Muscle layer of duodenum (tissue), 2 donors: ENCODE results near the gene DUS1L.
"Not testable (repeated sequence)": the region's sequence is repeated elsewhere in the genome, so short reads cannot be mapped to it uniquely, and the experiment has no call there.

Experiments used
- H3K27ac ChIP-seq: one replicate; pipeline ENCODE4 v1.7.0; 2013; ENCODE audit warnings: mild to moderate bottlenecking, low read length
- H3K27me3 ChIP-seq: one replicate; pipeline ENCODE4 v1.7.0; 2013; ENCODE audit warnings: low read depth, mild to moderate bottlenecking, control low read depth, low read length
- H3K36me3 ChIP-seq, 2 donors: one replicate each; pipeline ENCODE4 v1.7.0; 2013; ENCODE audit warnings: low read length in 2 of 2, control low read depth in 1 of 2, mild to moderate bottlenecking in 1 of 2; ENCODE audit not compliant: insufficient read depth in 2 of 2, control insufficient read depth in 1 of 2
- H3K4me1 ChIP-seq, 2 donors: one replicate each; pipeline ENCODE4 v1.7.0; 2013; ENCODE audit warnings: low read length in 2 of 2, mild to moderate bottlenecking in 2 of 2, control low read depth in 1 of 2, moderate library complexity in 1 of 2; ENCODE audit not compliant: insufficient read depth in 2 of 2, control insufficient read depth in 1 of 2
- H3K4me3 ChIP-seq, 2 donors: one replicate each; pipeline ENCODE4 v1.7.0; 2013; ENCODE audit warnings: low read length in 2 of 2, low read depth in 1 of 2, mild to moderate bottlenecking in 1 of 2
- H3K9me3 ChIP-seq, 2 donors: one replicate each; pipeline ENCODE4 v1.7.0; 2013; ENCODE audit warnings: low read length in 2 of 2, control low read depth in 1 of 2, mild to moderate bottlenecking in 1 of 2; ENCODE audit not compliant: control insufficient read depth in 1 of 2
- donor health status: healthy.

DUS1L gene

DNA sequence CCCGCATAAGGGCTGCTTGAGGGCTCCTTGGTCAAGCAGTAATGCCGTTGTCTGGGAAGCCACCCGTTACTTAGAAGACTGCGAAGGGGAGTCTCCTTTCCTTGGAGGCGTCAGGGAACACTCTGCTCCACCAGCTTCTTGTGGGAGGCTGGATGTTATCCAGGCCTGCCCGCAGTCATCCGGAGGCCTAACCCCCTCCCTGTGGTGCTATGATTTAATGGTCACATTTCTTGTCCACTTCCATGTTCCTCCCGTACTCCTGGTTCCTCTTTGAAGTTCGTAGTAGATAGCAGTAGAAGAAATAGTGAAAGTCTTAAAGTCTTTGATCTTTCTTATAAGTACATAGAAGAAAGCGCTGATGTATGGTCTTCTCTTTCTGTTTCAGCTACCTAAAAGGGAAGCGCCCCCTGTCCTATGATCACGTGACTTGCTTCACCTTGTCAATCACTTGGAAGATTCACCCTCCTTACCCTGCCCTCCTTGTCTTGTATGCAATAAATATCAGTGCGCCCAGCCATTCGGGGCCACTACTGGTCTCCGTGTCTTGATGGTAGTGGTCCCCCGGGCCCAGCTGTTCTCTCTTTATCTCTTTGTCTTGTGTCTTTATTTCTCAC lies 26.7 kb downstream of the DUS1L start:
- H3K27me3 ChIP-seq, H3K4me3 ChIP-seq, H3K27ac ChIP-seq, H3K9me3 ChIP-seq, H3K36me3 ChIP-seq: not testable (repeated sequence)
- H3K4me1 ChIP-seq, result peaks cover 8 to 17% of the 10 kb centered on the region in 2 donors

DNA sequence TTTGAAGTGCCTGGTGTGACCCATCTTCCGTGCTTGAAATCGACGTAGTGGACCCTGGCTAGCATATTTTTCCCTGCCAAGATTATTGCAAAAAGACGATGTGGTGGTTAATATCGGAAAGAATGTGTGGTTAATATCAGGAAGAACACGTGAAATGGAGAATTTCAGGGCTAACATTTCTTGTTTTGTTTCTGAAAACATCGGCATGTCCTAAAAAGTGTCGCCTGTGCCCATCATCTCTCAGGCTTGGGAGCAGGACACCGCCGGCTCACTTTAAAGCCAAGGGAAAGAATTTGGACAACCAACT lies 27.8 kb downstream of the DUS1L start:
- Histone ChIP-seq H3K4me1 (peaks cover 8 to 17% of the 10 kb centered on the region in 2 donors), H3K9me3 (no peaks in the 10 kb centered on the region), H3K27ac (no peak overlapping the region), H3K4me3 (peak overlapping the region; percentile 59 to 73), H3K36me3 (no peaks in the 10 kb centered on the region), H3K27me3 (no peaks in the 10 kb centered on the region)

DNA sequence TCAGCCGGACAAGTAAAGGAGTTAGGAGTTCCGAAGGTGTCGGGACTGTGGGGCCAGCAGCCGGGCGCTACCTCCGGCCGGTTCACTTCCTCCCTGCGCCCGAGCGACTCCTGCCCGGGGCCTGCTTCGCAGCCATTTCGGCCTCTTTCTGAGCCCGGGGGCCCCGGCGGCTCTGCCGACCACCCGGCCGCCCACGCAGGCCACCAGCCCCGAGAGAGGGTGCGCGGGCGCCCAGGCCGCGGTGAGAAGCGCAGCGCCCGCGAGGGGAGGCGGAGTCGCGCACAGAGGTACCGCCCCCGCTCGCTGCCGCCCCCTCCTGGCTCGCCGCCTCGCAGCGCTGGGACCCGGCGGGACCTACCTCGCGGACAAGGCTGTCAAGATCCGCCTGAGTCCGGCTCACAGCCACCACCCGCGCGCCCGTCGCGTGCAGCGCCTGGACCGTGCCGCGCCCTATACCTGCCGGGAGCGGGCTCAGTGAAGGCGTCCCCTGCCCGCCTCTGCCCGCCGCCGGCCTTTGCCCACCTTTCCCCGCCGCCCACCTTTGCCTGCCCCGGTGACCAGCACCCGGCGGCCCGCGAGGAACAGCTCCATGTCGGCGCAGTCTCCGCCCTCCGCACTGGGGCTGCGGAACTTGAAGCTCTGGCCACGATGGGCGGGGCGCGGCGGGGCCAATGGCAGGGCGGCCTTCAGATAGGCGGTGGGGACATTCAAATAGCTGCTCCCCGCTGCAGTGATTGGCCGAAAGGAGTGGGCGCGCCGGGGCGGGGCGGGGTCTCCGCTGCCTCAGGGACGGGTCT lies 28.3 kb downstream of the DUS1L start, which contains the start of gene DCXR:
Gene DCXR (minus strand): TSS at position 606 of the 797 bp plus-strand sequence. CDS start 15 bp downstream, at position 591.
- H3K4me3 ChIP-seq, result peak within 1 kb of the TSS; percentile 64 to 73
- H3K36me3 ChIP-seq, result no peaks in the 10 kb centered on the region
- H3K27me3 ChIP-seq, result no peaks in the 10 kb centered on the region
- peak within 1 kb of the TSS; percentile 51 for H3K27ac ChIP-seq
- peaks cover 8 to 18% of the 10 kb centered on the region in 2 donors for H3K4me1 ChIP-seq
- H3K9me3 ChIP-seq, result no peaks in the 10 kb centered on the region

DNA sequence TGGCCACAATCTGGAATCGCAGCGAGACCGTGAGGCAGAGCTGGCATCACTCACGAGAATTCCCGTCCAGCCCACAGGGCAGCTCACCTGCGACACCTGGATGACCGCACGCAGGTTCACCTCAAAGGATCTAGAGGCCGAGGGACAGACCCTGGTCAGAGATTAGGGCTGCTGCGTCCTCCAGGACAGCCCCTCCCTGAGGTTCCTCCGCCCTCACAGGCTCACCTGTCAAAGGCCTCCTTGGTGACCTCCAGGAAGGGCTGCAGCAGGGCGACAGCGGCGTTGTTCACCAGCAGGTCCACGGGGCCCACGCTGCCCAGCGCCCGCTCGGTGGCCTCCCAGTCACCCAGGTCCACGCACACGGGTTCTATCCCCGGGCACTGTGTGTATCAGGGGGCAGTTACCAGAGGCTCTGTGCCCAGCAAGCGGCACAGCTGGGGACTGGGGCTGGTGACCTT lies 28.9 kb downstream of the DUS1L start:
- peak overlapping the region; percentile 51 for H3K27ac ChIP-seq
- peaks cover 8 to 23% of the 10 kb centered on the region in 2 donors for H3K4me1 ChIP-seq
- no peaks in the 10 kb centered on the region for H3K36me3 ChIP-seq
- peak overlapping the region; percentile 64 to 73 for H3K4me3 ChIP-seq
- H3K27me3 ChIP-seq, result no peaks in the 10 kb centered on the region
- H3K9me3 ChIP-seq, result no peaks in the 10 kb centered on the region

DNA sequence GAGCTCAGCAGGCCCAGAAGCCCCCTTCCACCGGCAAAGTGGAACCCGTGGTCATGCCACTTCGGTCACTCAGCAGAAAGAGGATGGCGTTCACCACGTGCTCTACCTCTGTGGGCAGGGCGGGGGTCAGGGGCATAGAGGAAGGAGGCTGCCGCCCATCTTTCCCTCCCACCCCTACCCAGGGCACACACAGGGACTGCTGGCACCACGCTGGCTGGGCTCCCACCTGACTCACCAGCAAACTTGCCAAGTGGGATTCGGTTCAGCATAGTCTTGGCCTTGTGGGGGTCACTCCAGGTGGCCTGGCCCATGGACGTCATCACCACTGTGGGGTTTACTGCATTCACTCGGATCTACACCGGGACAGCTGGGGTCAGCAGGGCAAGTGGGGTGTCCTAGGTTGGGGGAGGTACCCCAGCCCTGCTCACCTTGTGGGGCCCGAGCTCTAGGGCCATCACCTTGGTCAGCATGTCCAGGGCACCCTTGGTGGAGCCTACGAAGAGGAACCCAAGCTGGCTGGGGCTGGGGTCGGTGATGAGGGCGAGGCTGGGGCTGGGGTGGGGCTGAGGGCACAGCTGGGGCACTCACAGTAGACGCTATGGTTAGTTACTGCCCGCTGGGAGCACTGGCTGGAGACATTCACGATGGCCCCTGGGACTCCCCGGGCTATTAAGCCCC lies 29.5 kb downstream of the DUS1L start:
- Histone ChIP-seq H3K9me3 (no peaks in the 10 kb centered on the region), H3K36me3 (no peaks in the 10 kb centered on the region), H3K4me3 (peak overlapping the region in 1 of 2 donors; percentile 73), H3K27ac (no peak overlapping the region), H3K27me3 (no peaks in the 10 kb centered on the region), H3K4me1 (peaks cover 8 to 24% of the 10 kb centered on the region in 2 donors)

DNA sequence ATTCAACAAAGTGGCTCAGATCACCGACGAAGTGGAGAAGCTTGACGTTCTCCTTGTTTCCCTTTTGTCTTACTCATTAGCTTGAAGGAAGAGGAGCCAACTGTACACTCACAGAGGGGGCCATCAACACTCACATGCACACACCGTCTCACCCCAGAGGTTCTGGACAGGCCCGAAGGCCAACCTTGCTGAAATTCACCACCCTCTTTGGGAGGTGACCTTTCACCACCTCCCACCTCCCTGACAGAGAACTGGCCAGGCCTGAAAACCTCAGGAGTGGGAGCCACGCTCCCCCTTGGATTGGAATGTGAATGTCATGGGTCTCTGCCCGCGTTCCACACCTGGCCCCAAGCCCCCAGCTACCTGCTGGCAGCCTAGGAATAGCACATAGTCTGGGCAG lies 30.1 kb downstream of the DUS1L start:
- Histone ChIP-seq H3K9me3 (no peaks in the 10 kb centered on the region), H3K27ac (no peak overlapping the region), H3K4me1 (peaks cover 8 to 30% of the 10 kb centered on the region in 2 donors), H3K36me3 (no peaks in the 10 kb centered on the region), H3K27me3 (no peaks in the 10 kb centered on the region), H3K4me3 (no peak overlapping the region)

DNA sequence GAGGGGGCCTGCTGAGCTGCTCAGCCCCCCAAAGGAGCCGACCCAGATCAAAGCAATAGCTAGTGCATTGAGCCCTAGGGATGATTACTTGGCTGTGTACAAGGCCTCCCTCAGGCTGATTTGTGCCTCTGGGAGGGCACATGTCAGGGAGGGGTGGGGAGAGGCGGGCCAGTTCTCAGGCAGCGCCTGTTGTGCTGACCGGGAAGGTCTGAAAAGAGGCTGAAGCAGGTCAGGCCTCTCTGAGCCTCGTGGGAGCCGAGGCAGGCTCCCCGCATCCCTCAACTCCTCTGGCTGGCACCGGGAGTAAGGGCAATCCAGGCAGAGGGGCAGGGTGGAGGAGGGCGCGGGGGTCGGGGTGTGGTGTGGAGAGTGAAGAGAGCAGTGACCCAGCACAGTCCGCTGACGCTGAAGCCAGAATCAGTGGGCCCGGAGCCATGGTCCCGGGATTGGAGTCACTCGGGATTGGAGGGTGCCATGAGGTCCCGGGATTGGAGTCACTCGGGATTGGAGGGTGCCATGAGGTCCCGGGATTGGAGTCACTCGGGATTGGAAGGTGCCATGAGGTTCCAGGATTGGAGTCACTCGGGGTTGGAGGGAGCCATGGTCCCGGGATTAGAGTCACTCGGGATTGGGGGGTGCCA lies 31.1 kb downstream of the DUS1L start:
- no peaks in the 10 kb centered on the region for H3K9me3 ChIP-seq
- H3K36me3 ChIP-seq, result no peaks in the 10 kb centered on the region
- no peak overlapping the region for H3K27ac ChIP-seq
- H3K4me3 ChIP-seq, result no peak overlapping the region
- H3K4me1 ChIP-seq, result peaks cover 8 to 36% of the 10 kb centered on the region in 2 donors
- H3K27me3 ChIP-seq, result no peaks in the 10 kb centered on the region

DNA sequence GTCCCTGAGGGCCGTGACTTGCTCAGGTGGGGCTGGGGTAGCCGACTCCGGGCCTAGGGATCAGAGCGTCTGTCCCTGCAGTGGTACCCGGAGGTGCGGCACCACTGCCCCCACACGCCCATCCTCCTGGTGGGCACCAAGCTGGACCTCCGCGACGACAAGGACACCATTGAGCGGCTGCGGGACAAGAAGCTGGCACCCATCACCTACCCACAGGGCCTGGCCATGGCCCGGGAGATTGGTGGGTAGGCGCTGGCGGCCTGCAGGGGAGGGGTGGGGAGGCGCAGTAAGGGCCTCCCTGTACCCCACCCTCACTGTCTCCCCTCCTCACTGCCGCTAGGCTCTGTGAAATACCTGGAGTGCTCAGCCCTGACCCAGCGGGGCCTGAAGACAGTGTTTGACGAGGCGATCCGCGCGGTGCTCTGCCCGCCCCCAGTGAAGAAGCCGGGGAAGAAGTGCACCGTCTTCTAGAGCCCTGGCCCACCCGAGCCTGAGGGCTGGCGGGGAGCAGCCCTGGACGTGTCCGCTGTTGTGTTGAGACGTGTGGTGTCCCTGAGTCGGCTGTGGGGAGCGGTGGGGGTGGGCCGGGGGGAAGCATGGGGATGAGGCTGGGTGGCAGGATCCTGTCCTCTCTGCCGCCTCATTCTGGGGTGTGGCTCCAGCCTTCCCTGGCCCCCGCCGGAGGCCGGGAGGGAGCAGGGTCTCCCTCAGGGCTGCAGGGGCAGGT lies 32.1 kb downstream of the DUS1L start:
- Histone ChIP-seq H3K27ac (no peak overlapping the region), H3K27me3 (no peaks in the 10 kb centered on the region), H3K4me3 (no peak overlapping the region), H3K9me3 (no peaks in the 10 kb centered on the region), H3K36me3 (peaks cover 0 to 4% of the 10 kb centered on the region in 2 donors), H3K4me1 (peaks cover 8 to 36% of the 10 kb centered on the region in 2 donors)

DNA sequence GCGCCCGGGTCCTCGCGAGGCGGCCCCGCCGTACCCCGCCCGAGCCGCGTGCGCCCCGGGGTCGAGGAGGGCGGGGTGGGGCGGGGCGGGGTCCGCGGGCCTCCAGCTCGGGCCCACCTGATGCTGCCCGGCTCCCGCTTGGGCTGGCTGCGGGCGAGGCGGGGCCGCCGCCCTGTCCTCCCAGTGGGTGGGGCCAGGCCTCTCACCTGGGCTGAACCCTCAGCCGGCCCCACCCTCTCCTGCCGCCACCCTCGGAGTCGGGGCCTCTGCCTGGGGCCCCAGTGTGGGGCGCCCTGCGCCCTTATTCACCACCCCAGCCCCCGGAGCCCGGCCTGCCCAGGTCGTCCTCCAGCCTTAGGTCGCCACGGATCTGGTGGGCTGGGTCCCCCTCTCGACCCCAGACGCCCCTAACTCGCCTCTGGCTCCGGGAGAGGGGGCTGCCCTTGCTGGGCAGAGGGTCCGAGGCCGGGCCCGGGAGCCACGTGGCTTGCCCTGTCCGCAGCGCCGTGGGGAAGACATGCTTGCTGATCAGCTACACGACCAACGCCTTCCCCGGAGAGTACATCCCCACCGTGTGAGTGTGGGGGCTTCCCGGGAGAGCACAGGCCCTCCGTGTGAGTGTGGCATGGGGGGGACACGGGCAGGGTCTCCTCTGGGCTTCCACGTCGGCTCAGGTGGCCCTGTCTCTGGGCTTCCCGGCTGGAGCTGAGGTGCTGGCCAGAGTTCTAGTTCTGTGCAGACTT lies 33.5 kb downstream of the DUS1L start:
- H3K36me3 ChIP-seq, result peaks cover 0 to 11% of the 10 kb centered on the region in 2 donors
- no peak overlapping the region for H3K27ac ChIP-seq
- H3K27me3 ChIP-seq, result no peaks in the 10 kb centered on the region
- H3K9me3 ChIP-seq, result no peaks in the 10 kb centered on the region
- H3K4me3 ChIP-seq, result peak overlapping the region in 1 of 2 donors; percentile 42
- peaks cover 4 to 32% of the 10 kb centered on the region in 2 donors for H3K4me1 ChIP-seq

DNA sequence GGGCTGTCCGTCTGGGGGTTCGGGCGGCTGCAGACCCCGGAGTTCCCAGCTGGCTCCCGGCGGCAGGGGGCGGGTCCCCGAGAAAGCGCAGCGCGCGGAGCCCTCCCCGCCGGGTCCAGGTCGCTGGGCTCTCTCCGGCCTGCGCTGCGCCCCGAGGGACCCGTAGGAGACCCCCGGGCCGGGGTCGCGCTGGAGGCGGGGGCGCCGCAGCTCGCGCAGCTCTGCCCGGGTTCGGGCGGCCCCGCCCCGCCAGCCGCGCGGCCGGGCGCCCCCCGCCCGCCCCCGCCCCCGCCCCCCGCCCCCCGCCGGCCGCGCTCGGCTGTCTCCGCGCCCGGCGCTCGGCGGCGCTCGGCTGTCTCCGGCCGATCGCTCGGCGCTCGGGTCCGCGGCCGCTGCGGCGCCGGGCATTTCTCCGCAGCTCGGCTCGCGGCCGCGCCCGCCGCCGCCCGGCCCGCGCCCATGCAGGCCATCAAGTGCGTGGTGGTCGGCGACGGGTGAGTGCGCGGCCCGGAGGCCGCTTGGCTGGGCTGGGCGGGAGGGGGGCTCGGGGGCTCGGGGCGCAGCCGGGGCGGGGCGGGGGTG lies 34.2 kb downstream of the DUS1L start, which contains the start of gene RAC3:
Gene RAC3 (plus strand): TSS at position 376 of the 582 bp plus-strand sequence. CDS start 84 bp downstream, at position 460.
- peak within 1 kb of the TSS; percentile 26 to 66 for H3K4me3 ChIP-seq
- H3K27ac ChIP-seq, result no peak within 1 kb of the TSS
- H3K27me3 ChIP-seq, result no peaks in the 10 kb centered on the region
- no peaks in the 10 kb centered on the region for H3K9me3 ChIP-seq
- H3K4me1 ChIP-seq, result peaks cover under 1 to 26% of the 10 kb centered on the region in 2 donors
- peaks cover 0 to 11% of the 10 kb centered on the region in 2 donors for H3K36me3 ChIP-seq
